Fibroblast of lung (primary cell): Measurements from ENCODE around the gene ARHGEF19.

Source experiments
- CTCF ChIP-seq, 2 donors: IDR thresholded peaks in 1 of 2; conservative IDR thresholded peaks in 1 of 2; 1 replicate in 1 of 2; 2 replicates in 1 of 2; pipeline ENCODE4 v1.5.1; 2011 to 2012; ENCODE audit warnings: low read length in 2 of 2, control low read depth in 1 of 2, inconsistent platforms in 1 of 2, low read depth in 1 of 2, mild to moderate bottlenecking in 1 of 2
- EZH2 ChIP-seq: IDR thresholded peaks from 2 replicates; pipeline ENCODE4 v1.5.1; 2012; ENCODE audit warnings: low read length, control low read depth, mild to moderate bottlenecking; ENCODE audit errors: missing control alignments

GRCh38 chr1:16243215-16243610 is 30.8 kb upstream of the ARHGEF19 start:
- TF ChIP-seq CTCF (conservative IDR thresholded peaks at IDR 0.05 in 1 of 2, IDR thresholded peaks at IDR 0.05 in 1 of 2; ENCODE audit: low read depth in 1 of 2, low read length in 2 of 2) (no peak), EZH2 (no peak)
